ENCODE data around the gene DHRSX. TPM values are rescaled to one million over a fixed set of nuclear protein-coding genes. Genes with fewer than 3 reads are reported as not detected.
A peak's percentile ranks its signal among the peaks of the same experiment; 100 is the strongest.
"Not testable (repeated sequence)": the region's sequence is repeated elsewhere in the genome, so short reads cannot be mapped to it uniquely, and the experiment has no call there.

Gene DHRSX
- total RNA-seq, 1 donor from 2014 or later, result 40.7 TPM

DNA sequence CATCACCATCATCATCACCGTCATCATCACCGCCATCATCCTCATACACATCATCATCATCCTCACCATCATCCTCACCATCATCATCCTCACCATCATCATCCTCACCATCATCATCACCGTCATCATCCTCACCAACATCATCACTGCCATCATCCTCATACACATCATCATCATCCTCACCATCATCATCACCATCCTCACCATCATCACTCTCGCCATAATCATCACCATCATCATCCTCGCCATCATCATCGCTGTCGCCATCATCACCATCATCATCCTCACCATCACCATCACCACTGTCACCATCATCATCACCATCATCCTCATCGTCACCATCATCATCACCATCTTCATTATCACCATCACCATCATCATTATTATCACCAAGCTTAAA lies 19.8 kb upstream of the DHRSX start:
- DNase-seq (ENCODE audit: low read depth), result no peak

DNA sequence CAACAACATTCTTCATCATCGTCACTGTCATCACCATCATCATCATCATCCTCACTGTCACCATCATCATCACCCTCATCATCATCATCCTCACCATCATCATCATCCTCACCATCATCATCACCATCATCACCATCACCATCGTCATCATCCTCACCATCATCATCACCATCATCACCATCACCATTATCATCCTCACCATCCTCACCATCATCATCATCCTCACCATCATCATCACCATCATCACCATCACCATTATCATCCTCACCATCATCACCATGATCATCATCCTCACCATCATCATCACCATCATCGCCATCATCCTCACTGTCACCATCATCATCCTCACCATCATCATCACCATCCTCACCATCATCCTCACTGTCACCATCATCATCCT lies 18.9 kb upstream of the DHRSX start:
- not testable (repeated sequence) for DNase-seq (ENCODE audit: low read depth)

DNA sequence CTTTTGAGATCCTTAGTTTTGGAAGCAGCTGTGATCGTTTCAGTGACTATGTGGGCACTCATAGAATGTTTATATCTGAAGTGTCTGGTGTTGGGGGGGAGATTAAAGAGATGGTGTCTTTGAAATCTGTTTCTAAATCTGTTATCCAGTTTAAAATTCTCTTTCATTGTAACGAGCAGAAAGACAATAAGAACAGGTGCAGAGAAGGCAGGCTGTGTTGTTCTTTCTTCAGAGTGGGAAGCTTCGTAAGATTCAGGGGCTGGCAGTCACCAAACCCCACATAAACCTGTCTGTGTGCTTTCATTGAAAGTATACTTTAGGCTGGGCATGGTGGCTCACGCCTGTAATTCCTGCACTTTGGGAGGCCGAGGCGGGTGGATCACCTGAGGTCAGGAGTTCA lies 16.3 kb upstream of the DHRSX start:
- no peak for DNase-seq (ENCODE audit: low read depth)

DNA sequence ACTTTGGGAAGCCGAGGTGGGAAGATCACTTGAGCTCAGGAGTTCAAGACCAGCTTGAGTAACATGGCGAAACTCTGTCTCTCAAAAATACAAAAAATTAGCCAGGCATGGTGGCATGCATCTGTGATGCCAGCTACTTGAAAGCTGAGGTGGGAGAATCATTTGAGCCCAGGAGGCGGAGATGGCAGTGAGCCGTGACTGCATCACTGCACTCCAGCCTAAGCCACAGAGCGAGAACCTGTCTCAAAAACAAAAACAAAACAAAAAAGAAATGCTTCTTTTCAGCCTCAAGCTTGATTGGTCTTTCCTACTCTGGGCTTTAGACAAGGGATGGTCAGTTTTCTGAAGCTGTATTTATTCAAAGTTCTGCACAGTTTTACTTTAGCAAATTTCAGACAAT lies 15.8 kb upstream of the DHRSX start:
- DNase-seq (ENCODE audit: low read depth), result no peak

DNA sequence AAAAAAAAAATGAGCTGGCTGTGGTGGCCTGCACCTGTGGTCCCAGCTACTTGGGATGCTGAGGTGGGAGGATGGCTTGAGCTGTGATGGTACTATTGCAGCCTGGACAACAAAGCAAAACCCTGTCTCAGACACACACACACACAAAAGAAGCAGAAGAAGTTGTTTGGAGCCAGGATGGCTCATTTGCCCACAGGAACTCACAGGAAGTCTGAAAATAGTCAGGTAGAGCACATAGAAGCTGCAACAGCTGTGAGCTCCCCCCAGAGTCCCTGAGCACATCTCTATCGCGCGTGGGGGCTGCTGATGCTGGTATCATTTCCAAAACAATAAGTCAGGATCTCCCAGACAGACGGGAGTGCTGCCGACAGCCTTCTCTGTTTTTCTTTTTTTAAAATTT lies 13.4 kb upstream of the DHRSX start:
- no peak for DNase-seq (ENCODE audit: low read depth)

DNA sequence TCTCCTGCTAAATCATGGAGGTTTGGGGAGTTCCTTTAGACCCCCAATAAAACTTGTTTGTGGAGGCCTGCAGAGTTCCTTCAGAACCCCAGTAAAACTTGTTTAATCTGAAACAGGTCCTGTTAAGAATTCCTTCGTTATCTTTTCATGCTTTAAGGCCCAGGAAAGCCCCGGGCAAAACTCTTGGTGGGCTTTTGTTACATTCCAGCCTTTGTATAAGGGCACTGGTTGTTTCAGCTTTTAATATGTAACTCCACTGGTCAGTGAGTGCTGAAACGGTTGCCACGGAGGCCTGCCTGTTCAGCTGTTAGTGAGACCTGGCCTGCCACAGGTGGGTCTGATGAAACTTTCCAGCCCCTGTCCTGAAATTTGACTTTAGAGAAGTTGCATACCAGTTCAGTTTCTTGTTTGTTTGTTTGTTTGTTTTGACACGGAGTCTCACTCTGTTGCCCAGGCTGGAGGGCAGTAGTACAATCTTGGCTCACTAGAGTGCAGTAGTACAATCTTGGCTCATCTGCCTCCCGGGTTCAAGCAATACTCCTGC lies 12.4 kb upstream of the DHRSX start:
- DNase-seq (ENCODE audit: low read depth), result no peak

DNA sequence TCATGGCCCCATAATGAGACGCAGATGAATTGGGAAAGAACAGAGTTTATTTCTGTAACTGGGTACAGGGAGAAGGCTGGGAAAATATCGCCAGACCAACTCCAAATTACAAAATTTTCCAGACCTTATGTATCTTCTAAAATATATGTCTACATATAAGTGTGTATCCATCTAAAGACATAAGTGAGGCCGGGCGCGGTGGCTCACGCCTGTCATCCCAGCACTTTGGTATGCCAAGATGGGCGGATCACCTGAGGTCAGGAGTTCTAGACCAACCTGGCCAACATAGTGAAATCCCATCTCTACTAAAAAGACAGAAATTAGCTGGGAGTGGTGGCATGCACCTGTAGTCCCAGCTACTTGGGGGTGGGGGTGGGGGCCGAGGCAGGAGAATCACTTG lies 11.7 kb upstream of the DHRSX start:
- no peak for DNase-seq (ENCODE audit: low read depth)

DNA sequence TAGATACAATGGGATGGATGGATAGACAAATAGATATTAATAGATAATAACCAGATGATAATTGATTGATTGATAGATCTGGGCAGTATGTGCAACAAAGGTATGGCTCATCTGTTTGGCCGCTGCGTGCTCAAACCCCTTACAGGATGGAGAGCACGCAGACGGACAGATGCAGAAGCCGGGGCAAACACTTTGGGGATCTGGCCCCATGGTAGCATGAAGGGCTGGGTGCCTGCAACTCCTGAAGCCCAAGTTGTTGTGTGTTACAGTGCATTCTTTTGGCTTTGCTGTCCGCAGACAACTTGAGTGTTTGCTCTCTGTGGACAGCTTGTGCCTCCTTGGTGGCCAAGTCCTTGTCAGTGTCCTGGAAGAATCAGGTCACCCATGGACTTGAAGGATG lies 10.6 kb upstream of the DHRSX start:
- no peak for DNase-seq (ENCODE audit: low read depth)

DNA sequence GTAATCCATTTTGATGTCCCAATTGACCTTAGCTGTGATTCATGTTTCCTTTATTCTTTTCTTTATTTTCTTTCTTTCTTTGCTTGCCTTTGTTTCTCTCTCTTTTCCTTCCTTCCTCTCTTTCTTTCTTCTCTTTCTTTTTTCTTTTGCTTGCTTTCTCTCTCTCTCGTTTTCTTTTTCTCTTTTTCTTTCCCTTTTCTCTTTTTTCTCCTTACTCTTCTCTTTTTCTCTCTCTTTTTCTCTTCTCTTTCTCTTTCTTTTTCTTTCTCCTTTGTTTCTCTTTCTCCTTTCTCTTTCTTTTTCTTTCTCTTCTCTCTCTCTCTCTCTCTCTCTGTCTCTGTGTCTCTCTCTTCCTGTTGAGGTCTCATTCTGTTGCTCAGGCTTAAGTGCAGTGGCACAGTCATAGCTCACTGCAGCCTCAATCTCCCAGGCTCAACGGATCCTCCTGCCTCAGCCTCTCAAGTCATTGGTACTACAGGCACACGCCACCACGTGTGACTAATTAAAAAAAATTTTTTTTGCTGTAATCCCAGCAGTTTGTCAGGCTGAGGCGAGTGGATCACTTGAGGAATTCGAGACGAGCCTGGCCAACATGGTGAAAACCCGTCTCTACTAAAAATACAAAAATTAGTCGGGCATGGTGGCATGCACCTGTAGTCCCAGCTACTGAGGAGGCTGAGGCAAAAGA lies 8.0 kb upstream of the DHRSX start:
- no peak for DNase-seq (ENCODE audit: low read depth)

DNA sequence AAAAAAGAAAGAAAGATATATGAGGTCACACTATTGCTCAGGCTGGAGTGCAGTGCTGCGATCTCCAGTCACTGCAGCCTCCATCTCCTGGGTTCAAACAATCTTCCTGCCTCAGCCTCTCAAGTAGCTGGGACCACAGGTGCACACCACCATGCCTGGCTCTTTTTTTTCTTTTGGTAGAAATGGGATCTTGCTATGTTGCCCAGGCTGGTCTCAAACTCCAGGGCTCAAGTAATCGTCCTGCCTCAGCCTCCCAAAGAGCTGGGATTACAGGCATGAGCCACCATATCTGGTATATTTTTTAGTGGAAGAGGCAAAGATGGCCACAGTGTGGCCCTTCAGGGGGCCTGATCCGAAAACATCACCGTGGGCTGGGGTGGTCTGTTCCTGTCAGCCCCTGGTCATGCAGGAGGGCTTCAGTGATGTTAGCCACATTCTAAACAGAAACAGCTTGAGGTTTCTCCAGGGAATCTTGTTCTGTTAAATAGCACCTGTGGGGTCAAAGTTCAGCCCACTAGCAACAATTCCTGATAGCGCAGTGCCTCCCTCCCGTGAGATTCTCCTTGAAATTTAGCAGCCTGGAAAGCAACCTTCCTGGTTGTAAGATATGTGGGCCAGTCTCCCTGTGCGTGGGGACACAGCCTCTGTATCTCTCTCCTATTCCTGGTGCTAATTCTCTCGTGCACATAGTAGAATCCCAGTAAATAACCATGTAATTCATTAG lies 7.3 kb upstream of the DHRSX start:
- no peak for DNase-seq (ENCODE audit: low read depth)

DNA sequence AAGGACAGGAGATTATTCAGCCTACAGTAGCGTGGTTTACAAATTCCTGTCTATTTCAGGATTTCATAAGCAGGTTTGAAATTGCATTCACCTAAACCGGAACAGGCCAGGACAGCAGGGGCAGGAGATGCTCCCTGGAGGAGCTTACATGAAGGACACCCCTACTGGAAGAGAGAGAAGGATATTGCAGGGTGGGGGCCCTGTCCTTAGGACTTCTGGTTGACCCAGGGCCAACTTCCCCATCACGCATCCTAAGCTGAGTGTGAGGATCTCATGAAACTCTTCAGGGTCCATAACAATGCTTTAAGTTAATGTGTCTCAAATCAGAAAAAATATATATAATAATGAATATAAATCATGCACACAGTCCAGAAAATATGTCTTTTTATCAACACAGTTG lies 6.4 kb upstream of the DHRSX start:
- DNase-seq (ENCODE audit: low read depth), result no peak

DNA sequence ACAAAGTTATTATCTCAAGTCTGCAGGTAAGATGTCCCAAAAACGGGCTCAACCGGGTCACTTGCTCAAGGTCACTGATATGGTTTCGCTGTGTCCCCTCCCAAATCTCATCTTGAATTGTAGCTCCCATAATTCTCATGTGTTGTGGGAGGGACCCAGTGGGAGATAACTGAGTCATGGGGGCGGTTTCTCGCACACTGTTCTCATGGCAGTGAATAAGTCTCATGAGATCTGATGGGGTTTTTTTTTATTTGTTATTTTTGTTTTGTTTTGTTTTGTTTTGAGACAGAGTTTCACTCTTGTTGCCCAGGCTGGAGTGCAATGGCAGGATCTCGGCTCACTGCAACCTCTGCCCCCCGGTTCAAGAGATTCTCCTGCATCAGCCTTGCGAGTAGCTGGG lies 4.6 kb upstream of the DHRSX start:
- not testable (repeated sequence) for DNase-seq (ENCODE audit: low read depth)

DNA sequence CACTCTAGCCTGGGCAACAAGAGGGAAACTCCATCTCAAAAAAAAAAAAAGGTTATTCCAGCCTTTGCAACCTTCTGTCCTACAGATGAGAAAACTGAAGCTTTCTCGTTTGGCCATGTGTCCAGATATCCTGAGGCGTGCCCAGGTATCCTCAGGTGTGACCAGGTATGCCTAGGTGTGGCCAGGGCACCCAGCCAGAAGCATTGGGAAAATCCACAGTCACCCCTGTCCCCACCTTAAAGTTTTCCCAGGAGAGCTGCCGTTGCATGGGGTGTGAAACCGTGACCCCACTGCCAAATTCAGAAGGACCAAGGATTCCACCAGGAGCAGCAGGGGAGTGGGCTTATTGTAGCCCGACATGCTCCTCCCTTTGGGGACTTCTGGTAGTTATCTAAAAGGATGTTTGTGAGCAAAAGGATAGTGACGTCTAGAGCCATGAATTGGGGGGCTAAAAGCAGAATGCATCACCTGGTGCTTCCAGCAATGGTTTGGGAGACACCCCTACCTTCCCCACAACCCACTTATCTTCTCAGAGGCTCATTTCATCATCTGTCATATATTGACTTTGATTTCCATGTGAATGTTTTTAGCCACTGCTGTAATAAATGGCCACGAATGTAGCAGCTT lies 4.0 kb upstream of the DHRSX start:
- DNase-seq (ENCODE audit: low read depth), result no peak

DNA sequence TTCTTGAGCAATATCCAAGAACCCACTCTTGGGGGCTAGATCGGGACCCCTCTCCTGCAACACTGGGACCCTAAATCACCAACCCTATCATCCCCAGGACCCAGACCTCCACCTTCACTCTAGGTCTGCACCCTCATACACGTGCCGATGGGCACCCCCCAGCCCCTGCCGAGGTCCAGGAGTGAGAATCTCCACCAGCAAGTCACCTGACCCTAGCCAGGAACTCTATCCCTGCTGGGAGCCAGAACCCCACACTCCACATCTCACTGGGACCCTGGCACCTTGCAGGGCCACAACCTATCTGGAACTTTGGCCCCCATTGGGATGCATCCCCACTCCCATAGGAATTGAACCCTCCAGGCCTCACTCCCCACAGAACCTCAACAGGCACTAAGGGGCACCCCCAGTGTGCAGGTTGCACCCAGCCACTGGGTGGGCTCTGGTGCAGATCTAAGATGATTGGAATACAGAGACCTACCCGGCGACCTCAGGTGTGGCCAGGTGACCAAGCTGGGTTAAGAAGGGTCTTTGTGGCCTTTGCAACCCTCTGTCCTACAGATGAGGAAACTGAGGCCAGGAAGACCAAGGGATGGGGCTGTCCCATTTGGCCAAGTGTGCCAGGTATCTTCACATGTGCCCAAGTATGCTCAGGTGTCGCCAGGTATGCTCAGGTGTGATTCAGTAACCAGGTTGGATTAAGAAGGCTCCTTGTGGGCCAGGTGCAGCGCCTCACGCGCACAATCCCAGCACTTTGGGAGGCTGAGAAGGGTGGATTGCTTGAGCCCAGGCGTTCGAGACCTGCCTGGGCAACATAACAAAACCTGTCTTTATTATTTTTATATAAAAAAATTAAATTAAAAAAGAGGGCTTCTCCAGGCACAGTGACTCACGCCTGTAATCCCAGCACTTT lies 3.1 kb upstream of the DHRSX start:
- DNase-seq (ENCODE audit: low read depth), result no peak

DNA sequence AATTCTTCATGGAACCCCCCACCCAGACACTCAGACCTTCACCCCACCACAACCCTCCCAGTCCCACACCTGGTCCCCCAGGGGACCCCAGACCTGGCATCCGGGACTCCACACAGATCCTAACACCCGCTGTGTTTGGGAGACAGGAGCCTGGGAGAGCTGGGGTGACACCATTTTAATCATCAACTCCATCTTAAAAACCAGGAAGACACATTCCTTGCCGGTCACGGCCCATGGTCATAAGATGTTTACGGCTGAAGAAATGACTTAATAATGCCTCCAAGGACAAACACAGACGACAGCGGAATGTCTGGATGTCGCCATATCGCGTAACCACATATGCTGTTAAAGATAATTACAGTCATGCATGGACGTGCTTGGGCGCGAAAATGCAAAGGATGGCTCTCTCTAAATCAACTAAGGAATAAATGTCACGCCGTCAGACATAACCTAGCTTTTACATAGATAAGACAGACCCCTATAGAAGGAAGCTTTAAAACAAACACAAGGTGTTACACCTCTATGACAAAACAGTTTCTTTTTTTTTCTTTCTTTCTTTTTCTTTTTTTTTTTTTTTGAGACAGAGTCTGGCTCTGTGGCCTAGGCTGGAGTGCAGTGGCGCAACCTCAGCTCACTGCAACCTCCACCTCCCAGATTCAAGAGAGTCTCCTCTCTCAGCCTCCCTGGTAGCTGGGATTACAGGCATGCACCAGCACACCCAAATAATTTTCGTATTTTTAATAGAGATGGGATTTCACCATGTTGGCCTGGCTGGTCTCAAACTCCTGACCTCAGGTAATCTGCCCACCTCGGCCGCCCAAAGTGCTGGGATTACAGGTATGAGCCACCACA lies 2.1 kb upstream of the DHRSX start:
- no peak for DNase-seq (ENCODE audit: low read depth)

DNA sequence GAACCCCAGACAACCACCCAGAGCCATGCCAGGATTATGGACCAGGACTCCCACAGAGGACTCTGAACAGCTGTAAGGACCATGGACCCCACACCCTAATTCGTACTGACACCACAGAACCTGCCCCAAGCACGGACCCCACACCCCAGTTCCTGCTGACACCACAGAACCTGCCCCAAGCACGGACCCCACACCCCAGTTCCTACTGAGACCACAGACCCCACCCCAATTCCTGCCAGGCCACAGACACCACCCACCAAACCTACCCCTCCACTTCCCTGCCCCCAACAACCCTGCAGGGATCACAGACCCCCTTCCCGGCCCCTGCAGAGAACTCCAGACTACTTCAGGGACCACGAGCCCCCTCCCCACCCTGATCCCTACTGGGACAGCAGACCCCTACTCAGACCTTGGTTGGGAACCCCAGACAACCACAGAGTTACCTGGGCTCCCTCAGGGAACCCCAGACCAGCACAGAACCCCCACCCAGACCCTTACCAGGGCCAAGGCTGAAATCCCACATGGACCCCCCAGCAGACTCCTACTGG lies 1.4 kb upstream of the DHRSX start:
- DNase-seq (ENCODE audit: low read depth), result no peak

DNA sequence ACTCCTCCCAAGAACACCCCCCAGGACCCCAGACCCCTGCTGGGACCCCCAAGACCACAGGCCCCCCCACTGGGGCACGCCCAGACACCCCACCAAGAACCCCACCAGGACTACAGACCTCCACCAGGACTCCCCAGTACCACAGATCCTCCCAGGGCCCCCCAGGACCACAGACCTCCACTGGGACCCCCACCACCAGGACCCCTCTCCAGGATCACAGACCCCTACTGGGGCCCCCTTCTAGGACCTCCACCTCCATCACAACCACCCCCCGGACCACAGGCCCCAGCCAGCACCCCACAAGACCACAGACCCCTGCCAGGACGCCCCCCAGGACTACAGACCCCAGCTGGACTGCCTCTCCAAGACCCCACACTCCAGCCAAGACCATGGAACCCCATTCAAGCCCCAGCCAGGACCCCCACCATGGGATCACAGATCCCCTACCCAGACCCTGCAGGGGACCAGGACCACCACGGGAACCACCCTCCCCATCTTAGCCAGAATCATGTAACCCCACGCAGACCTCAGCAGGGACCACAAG lies 855 bp upstream of the DHRSX start:
- no peak for DNase-seq (ENCODE audit: low read depth)

DNA sequence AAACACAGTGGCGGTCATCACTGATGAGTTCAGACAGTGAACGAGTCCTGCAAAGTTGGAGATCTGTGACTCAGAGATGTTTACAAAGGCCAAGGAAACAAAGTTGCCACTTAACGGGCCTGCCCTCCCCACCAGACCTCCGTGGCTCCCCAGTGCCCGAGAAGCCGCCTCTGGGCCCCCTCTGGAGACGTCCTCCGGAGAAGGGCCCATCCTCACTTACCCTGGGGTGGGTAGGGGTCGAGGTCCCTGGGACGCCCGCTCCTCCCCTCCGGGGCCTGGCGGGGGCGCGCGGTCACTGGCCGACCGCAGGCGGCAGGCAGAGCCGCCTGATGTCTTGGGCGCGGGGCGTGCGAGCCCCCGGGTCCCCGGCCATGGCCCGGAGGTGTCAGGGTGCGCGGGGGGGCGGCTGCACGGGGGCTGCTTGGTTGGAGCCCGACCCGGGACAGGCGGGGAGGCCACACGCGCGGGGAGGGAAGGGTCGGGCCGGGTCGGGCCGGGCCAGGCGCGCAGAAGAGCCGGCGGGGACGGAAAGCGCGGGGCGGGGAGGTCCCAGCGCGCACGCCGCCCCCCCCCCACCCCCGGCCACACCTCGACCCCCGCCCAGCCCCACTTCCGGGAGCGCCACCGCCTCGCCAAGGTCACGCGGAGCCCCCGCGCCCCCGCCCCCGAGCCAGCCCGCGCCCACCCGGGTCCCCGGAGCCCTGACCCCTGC lies 529 bp downstream of the DHRSX start:
- DNase-seq (ENCODE audit: low read depth), result peak; percentile 59

DNA sequence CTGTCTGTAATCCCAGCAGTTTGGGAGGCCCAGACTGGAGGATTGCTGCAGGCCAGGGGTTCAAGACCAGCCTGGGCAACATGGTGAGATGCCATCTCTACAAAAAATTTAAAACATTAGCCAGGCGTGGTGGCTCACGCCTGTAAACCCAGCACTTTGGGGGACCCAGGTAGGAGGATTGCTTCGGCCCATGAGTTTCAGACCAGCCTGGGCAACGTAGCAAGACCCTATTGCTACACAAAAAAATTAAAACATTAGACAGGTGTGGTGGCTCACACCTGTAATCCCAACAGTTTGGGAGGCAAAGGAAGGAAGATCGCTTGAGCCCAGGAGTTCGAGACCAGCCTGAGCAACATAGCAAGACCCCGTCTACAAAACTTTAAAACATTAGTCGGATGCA lies 1.3 kb downstream of the DHRSX start:
- DNase-seq (ENCODE audit: low read depth), result no peak

Data from myocyte (in vitro differentiated cells).